Parathyroid adenoma (tissue), 2 donors: Measurements from ENCODE around the gene RYR3.

Experiments
- H2AFZ ChIP-seq: fragments of 300-600 bp; sonication (generic); one replicate; pipeline ENCODE4 v1.7.0; 2017; ENCODE audit warnings: antibody characterized with exemption, mild to moderate bottlenecking
- H3K27ac ChIP-seq: fragments of 300-600 bp; sonication (generic); one replicate; pipeline ENCODE4 v1.7.0; 2017
- H3K27me3 ChIP-seq: fragments of 300-600 bp; sonication (generic); one replicate; pipeline ENCODE4 v1.7.0; 2017; ENCODE audit warnings: low read length; ENCODE audit not compliant: control insufficient read depth, insufficient read depth
- H3K36me3 ChIP-seq: fragments of 300-600 bp; sonication (generic); one replicate; pipeline ENCODE4 v1.7.0; 2017; ENCODE audit warnings: low read length; ENCODE audit not compliant: control insufficient read depth, insufficient read depth
- H3K4me1 ChIP-seq: fragments of 300-600 bp; sonication (generic); one replicate; pipeline ENCODE4 v1.7.0; 2017; ENCODE audit warnings: control low read depth
- H3K4me2 ChIP-seq: fragments of 300-600 bp; sonication (generic); one replicate; pipeline ENCODE4 v1.7.0; 2017; ENCODE audit warnings: low read length
- H3K4me3 ChIP-seq: fragments of 300-600 bp; sonication (generic); one replicate; pipeline ENCODE4 v1.7.0; 2017; ENCODE audit warnings: low read depth, low read length
- H3K79me2 ChIP-seq: fragments of 300-600 bp; sonication (generic); one replicate; pipeline ENCODE4 v1.7.0; 2017; ENCODE audit warnings: control low read depth
- H3K9ac ChIP-seq: fragments of 300-600 bp; sonication (generic); one replicate; pipeline ENCODE4 v1.7.0; 2017; ENCODE audit warnings: mild to moderate bottlenecking
- H3K9me3 ChIP-seq: fragments of 300-600 bp; sonication (generic); one replicate; pipeline ENCODE4 v1.7.0; 2017; ENCODE audit warnings: low read length; ENCODE audit not compliant: control insufficient read depth
- TF ChIP-seq, protein P1 (sequence below): fragments of 300-600 bp; sonication (generic); IDR thresholded peaks from one replicate; pipeline ENCODE4 v1.7.0; 2017; ENCODE audit warnings: antibody characterized with exemption, mild to moderate bottlenecking
- donor health status: primary hyperparathyroidism.

RYR3 gene

DNA sequence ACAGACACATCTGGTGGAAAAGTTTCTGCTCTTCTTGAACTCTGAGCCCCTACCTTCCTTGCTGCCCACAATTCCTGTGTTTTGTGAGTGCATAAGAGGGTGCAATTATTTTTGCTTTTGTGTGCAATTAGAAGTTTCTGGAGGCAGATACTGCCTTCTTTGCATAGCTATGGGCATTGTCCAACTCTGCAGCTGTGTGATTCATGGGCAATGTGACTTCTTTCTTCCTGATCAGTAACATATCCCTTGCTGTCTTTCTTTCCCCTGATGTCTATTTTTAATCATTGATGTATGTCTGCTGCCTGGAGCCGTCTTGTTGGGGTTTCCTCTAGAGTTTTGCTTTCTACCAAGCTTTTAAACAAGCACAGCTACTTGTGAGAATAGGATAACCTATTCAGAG, 336.0 kb downstream of the RYR3 start:
- H3K27me3 ChIP-seq = no peaks in the 10 kb centered on the region
- no peak overlapping the region for H3K4me2 ChIP-seq
- no peak overlapping the region for H3K9ac ChIP-seq
- no peak overlapping the region for H3K27ac ChIP-seq
- H3K4me1 ChIP-seq = no peaks in the 10 kb centered on the region
- H3K36me3 ChIP-seq = no peaks in the 10 kb centered on the region
- H3K9me3 ChIP-seq = no peaks in the 10 kb centered on the region
- TF ChIP-seq, protein P1, sequence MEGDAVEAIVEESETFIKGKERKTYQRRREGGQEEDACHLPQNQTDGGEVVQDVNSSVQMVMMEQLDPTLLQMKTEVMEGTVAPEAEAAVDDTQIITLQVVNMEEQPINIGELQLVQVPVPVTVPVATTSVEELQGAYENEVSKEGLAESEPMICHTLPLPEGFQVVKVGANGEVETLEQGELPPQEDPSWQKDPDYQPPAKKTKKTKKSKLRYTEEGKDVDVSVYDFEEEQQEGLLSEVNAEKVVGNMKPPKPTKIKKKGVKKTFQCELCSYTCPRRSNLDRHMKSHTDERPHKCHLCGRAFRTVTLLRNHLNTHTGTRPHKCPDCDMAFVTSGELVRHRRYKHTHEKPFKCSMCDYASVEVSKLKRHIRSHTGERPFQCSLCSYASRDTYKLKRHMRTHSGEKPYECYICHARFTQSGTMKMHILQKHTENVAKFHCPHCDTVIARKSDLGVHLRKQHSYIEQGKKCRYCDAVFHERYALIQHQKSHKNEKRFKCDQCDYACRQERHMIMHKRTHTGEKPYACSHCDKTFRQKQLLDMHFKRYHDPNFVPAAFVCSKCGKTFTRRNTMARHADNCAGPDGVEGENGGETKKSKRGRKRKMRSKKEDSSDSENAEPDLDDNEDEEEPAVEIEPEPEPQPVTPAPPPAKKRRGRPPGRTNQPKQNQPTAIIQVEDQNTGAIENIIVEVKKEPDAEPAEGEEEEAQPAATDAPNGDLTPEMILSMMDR = no peak
- H2AFZ ChIP-seq = no peak overlapping the region
- H3K79me2 ChIP-seq = no peaks in the 10 kb centered on the region
- no peak overlapping the region for H3K4me3 ChIP-seq

DNA sequence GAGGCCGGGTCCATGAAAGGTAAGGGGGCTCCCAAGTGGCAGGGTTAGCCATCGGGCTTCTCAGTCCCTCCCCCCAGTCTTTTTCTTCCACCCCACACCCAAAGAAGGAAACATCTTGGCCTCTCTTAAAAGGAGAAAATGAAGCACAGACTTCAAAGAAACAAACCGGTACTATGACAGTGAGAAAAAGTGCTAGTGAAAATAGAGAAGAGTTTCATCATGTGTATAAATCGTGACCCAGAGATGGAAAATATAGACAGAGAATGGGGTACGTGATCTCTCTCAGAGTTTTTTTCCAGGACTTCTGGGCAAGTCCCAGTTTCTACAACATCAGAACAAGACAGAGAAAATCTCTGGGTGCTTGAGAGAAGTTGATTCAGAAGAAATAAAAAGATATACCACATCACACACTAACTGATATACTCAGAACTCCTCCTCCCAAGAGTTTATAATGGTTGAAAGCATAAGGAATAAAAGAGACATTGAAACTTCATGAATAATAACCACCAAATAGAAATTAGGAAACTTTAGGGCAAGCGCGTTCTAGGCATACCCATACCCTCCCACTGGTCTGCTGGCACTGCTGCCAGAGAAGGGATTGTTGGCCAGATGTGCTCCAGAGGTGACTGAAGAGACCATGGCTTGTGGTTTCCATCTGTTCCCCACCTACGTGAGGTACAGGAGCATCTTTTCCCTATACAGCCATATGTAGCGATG, 338.6 kb downstream of the RYR3 start:
- H3K27ac ChIP-seq = no peak overlapping the region
- H3K9ac ChIP-seq = no peak overlapping the region
- no peaks in the 10 kb centered on the region for H3K9me3 ChIP-seq
- no peaks in the 10 kb centered on the region for H3K4me1 ChIP-seq
- no peak overlapping the region for H3K4me2 ChIP-seq
- no peak overlapping the region for H3K4me3 ChIP-seq
- H3K79me2 ChIP-seq = no peaks in the 10 kb centered on the region
- no peaks in the 10 kb centered on the region for H3K27me3 ChIP-seq
- H2AFZ ChIP-seq = no peak overlapping the region
- TF ChIP-seq, protein P1 = no peak
- H3K36me3 ChIP-seq = no peaks in the 10 kb centered on the region

DNA sequence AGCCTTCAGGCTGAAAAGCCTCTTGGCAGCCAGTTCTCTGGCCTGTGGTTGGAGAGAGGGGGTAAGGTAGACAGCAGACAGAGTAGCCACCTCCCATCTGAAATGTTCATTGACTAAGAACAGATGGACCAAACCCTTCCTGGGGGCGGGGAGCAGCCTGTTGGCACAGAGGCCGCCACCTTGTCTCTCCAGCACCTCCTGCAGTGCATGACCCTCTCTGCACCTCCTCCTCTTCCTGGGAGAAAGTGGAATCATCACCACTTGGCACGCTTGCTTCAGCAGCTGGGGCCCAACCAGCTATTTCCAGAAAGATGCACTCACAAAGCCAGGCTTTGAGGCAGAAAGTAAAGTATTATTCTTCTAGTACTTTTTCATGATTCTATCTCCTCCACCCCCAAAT, 344.1 kb downstream of the RYR3 start:
- Histone ChIP-seq H3K4me2 (no peak overlapping the region), H3K27me3 (no peaks in the 10 kb centered on the region), H3K9ac (no peak overlapping the region), H3K36me3 (no peaks in the 10 kb centered on the region), H3K79me2 (no peaks in the 10 kb centered on the region), H3K9me3 (no peaks in the 10 kb centered on the region), H3K4me3 (no peak overlapping the region), H2AFZ (no peak overlapping the region), H3K27ac (no peak overlapping the region), H3K4me1 (no peaks in the 10 kb centered on the region)
- TF ChIP-seq, protein P1 = no peak

- Histone ChIP-seq H3K9me3 (no peaks in the 10 kb centered on the region), H3K27me3 (no peaks in the 10 kb centered on the region), H2AFZ (no peak overlapping the region), H3K27ac (no peak overlapping the region), H3K4me2 (no peak overlapping the region), H3K36me3 (no peaks in the 10 kb centered on the region), H3K4me3 (no peak overlapping the region), H3K79me2 (no peaks in the 10 kb centered on the region), H3K4me1 (no peaks in the 10 kb centered on the region), H3K9ac (no peak overlapping the region)
- TF ChIP-seq, protein P1 = no peak
Observed at GRCh38 chr15:33655488-33655887, 344.7 kb downstream of the RYR3 start.

DNA sequence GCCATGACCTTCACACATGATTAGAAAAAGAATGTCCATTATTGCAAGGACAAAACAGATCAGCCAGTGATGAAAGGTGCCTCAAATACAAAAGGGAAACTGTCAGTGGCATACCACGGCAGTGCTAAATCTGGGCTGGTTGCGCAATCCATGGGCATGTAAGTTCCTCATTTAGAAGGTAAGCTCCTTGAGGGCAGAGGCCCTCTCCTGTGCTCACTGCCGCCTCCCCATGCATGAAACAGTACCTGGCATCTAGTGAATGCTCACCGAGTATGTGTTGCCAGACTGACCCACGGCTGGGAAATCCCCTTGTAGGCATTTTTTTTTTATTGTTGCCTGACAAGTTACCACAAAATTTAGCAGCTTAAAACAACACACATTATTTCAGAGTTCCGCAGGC, 345.4 kb downstream of the RYR3 start:
- Histone ChIP-seq H3K27me3 (no peaks in the 10 kb centered on the region), H3K9me3 (no peaks in the 10 kb centered on the region), H3K9ac (no peak overlapping the region), H3K27ac (no peak overlapping the region), H3K4me3 (no peak overlapping the region), H2AFZ (no peak overlapping the region), H3K4me1 (no peaks in the 10 kb centered on the region), H3K36me3 (no peaks in the 10 kb centered on the region), H3K4me2 (no peak overlapping the region), H3K79me2 (no peaks in the 10 kb centered on the region)
- TF ChIP-seq, protein P1 = no peak
